Measurements from ENCODE around the gene EYA2.
"Not testable (repeated sequence)": the region's sequence is repeated elsewhere in the genome, so short reads cannot be mapped to it uniquely, and the experiment has no call there.

The EYA2 gene

GRCh38 chr20:46897328-46897880, 2.8 kb downstream of the EYA2 start:
- no peak for DNase-seq

GRCh38 chr20:46898423-46898822, 3.8 kb downstream of the EYA2 start:
- no peak for DNase-seq

GRCh38 chr20:46899621-46900020, 5.0 kb downstream of the EYA2 start:
- no peak for DNase-seq

DNA sequence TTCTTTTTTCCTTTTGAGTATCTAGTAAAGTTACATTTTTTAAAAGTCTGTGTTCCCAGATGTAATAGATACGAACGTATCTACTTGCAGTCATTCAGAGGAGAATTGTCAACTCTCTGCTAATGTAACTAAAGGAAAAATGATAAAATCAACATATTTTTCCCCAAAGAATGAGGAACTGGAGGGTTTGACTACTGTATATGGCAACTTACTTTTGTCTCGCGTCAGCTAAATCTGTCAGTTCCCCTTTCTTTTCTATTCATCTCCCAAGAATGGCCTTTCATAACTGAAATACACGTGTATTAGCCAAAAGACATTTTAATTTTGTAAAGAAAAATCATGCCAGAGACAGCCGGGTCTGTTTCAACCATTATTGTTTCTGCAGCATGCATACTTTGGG, 5.4 kb downstream of the EYA2 start:
- DNase-seq: no peak

DNA sequence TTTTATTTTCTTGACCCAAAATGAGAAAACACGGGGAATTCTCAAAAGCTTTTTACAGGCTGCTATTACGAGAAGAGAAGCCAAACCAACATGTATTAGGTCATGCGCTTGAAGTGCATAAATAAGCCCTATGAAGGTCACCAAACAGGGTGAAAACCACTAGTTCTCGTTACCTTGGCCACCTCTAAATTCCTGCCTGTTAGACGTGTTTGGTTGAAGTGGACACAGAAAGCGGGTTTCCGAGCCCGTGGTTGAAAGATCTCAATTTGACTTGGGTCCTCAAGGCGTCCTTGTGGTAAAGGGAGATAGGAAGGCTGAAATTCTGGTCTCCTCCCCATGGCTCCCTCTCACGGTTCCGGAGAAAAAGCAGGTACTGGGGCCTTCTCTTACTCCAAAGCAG, 6.2 kb downstream of the EYA2 start:
- DNase-seq: no peak

GRCh38 chr20:46901638-46902037, 7.0 kb downstream of the EYA2 start:
- DNase-seq: no peak

- no peak for DNase-seq
Measured at GRCh38 chr20:46903256-46903655, 8.6 kb downstream of the EYA2 start.

GRCh38 chr20:46903937-46904336, 9.3 kb downstream of the EYA2 start:
- no peak for DNase-seq

- no peak for DNase-seq
Measured at GRCh38 chr20:46905364-46906125, 10.9 kb downstream of the EYA2 start.

DNA sequence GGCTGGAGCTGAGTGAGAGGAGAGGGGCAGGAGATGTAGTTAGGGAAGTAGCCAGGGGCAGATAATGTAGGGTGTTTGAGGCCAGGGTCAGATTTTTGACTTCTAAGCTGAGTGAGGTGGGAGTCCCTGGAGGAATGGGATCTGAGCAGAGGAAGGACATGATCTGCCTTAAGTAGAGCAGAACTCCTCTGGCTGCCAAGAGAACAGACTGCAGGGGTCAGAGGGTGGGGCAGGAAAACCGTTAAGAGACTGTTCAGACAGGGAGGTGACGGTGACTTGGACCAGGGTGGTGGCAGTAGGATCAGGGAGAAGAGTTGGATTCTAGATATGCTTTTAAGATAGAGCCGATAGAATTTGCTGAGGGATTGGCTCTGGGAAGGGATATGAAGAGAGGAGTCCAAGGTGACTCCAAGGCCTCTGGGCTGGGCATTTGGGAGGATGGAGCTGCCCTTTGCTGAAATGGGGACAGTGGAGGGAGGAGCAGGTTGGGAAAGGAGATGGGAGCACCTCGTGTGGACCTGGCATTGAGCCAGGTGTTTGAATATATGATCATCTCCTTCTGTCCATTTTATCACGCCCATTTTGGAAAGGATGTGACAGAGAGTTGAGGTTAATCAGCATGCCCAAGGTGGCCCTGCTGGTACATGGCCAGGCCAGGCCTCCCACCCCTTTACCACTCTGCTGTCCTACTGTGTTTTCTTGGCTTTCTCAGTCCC, 18.8 kb downstream of the EYA2 start:
- DNase-seq: no peak

GRCh38 chr20:46914789-46915379, 20.2 kb downstream of the EYA2 start:
- DNase-seq: no peak

DNA sequence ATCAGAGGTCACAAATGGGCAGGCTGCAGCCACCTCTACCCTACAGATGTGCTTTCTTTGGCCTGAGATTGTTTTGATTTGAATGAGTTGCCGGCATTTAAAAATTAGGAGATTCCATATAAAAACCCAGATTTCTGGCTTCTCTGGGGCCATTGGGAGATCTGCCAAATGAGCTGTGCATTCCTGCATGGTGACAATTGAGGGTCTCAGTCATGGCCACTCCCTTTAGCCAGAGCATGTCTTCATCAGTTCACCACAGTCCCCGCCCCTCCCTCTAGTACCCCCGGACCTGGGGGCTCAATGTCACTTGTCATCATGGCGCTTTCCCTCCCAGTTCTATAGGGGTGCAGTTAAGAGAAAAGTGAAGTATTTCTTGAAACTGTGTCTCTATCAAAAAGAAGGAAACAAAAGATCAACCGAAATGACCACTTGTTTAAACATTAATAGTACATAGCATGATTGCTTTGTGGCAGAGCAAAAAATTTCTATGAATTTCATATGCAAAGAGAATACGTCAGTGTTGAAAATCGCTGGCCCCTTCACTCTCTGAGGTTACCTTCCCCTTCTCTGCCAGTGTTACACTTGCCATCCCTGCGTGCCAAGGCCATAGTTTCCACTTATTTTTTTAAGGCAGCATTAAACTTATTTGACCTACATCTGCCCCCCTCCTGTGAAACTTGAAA, 21.1 kb downstream of the EYA2 start:
- DNase-seq: no peak

- DNase-seq: no peak
Measured at GRCh38 chr20:46916258-46916603, 21.6 kb downstream of the EYA2 start.

GRCh38 chr20:46917155-46917554, 22.5 kb downstream of the EYA2 start:
- DNase-seq: no peak

DNA sequence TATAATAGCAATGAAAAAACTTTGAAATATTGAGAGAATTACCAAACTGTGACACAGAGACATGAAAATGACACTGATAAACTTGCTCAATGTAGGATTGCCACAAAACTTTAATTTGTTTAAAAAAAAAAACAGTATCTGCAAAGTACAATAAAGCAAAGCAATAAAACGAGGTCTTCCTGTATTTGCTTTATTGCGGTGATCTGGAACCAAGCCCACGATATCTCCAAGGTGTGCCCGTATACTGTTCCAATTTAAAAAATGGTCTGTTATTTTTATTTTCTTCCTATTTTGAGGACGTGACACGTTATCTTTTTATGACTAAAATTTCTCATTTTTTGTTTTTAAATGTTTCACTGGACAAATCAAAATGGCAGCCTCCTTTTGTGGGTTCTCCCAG, 25.5 kb downstream of the EYA2 start:
- no peak for DNase-seq

- DNase-seq: not testable (repeated sequence)
Measured at GRCh38 chr20:46922841-46923240, 28.2 kb downstream of the EYA2 start.

DNA sequence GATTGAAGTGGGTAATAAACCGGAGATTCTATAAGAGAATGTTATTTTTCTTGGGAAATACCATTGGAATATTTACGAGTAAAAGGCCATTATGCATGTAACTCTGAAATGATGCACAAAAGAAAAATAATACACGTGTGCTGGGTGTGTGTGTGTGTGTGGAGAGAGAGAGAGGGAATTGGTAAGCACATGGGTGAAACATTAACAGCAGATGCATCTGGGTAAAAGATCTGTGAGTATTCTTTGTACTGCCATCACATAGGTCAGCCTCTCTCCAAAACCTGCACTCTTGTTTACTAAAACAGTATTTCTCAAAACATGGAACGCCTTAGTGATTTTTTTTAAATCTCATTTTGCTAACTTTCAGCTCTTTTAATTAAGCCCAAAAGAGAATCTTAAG, 28.9 kb downstream of the EYA2 start:
- DNase-seq: no peak

DNA sequence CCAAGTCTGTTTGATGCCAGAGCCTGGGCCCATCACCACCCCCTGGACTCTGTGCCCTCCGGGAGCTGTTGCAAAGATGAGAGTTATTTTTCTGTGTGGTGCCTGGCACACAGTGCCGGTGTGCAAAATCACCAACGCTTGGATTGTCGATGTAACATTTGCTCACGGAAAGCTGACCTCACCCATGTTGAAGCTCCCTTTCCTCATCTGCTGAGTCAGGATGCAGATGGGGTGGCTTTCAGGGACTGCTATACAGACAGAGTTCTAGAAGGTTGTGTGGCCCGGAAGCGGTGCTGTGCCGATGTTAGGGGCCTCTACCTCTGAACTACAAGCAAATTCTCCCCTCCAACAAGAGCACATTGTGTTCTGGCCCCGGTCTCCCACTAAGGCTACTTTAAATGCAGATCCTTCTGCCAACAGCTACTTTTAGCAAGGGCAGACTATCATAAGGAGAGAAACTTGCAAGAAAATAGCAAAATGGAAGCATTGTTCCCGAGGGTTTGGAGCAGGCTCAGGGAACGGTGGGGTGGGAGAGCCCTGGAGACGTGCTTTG, 34.0 kb downstream of the EYA2 start:
- DNase-seq: no peak

DNA sequence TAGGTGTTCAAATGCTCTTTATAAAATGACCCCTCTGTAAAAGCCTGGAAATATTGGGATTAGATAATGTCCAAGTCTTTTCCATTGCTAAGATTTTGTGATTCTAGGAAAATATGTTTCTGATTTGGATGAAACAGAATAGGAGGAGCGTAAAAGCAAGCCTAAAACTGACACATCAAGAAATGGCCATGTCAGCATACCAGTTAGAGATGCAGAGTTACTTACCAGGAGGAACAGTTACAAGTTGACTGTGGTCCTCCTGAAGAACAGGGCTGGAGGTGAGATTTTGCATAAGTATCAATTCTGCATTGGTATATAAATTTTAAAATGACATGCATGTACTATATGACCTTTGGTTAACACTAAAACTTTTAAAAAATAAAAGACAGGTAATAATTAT, 35.3 kb downstream of the EYA2 start:
- DNase-seq: no peak

- no peak for DNase-seq
Measured at GRCh38 chr20:46930640-46931339, 36.1 kb downstream of the EYA2 start.

DNA sequence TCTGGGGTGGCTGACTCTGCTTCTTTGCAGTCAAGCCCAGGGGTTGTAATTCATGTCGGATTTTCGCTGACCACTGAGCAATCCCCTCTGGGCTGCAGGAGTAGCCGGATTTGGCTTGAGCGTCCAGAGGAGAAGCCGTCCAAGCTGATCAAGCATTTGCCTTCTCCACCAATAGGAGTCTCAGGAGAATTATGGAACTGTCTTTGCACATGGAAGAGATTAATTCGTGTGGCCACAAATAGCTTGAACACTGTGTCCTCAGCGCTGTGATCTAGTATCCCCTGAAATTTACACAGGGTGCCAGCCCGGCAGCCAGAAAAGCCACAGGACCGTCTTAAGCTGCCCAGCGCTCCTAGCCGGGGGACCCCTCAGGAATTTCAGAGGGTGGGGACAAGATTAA, 37.1 kb downstream of the EYA2 start:
- DNase-seq: no peak

DNA sequence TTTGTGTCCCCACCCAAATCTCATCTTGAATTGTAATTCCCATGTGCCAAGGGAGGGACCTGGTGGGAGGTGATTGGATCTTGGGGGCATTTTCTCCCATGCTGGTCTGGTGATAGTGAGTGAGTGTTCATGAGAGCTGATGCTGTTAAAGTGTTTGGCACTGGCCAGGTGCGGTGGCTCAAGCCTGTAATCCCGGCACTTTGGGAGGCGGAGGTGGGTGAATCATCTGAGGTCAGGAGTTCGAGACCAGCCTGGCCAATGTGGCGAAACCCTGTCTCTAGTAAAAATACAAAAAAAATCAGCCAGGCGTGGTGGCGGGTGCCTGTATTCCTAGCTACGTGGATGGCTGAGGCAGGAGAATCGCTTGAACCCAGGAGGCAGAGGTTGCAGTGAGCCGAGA, 37.8 kb downstream of the EYA2 start:
- not testable (repeated sequence) for DNase-seq
